WTC11 (cell line): Measurements from ENCODE around the gene BBLN. TPM values are rescaled to one million over a fixed set of nuclear protein-coding genes. Genes with fewer than 3 reads are reported as not detected.

ENCODE experiments used
- ATAC-seq: fragments of 200-7000 bp; cut with Tn5 transposase; 2 replicates; pipeline ENCODE4 v1.10.0; 2021; ENCODE audit warnings: mild to moderate bottlenecking, moderate library complexity
- CTCF ChIA-PET: fragments of 300-600 bp; sonication (Branson Sonifier 250); formaldehyde crosslinking; loops from one replicate; lab custom pipeline; 2021; ENCODE audit warnings: antibody characterized with exemption; lab: Charles Lee
- POLR2A ChIA-PET: fragments of 350-600 bp; sonication (Branson Sonifier 250); formaldehyde crosslinking; loops from one replicate; lab custom pipeline; 2021; ENCODE audit warnings: antibody characterized with exemption; lab: Charles Lee
- DNase-seq: peaks from one replicate; pipeline ENCODE4 v3.0.0; 2021; ENCODE audit warnings: low spot score
- H3K27ac Mint-ChIP-seq: 2 replicates; pipeline ENCODE4 v1.8.0; 2021; ENCODE audit warnings: mixed read lengths
- H3K27me3 Mint-ChIP-seq: 2 replicates; pipeline ENCODE4 v1.8.0; 2021; ENCODE audit warnings: low read depth, mild to moderate bottlenecking, moderate library complexity, mixed read lengths
- H3K36me3 Mint-ChIP-seq: 2 replicates; pipeline ENCODE4 v1.8.0; 2021; ENCODE audit warnings: mixed read lengths
- H3K4me1 Mint-ChIP-seq: 2 replicates; pipeline ENCODE4 v1.8.0; 2022; ENCODE audit warnings: mixed read lengths
- H3K4me3 Mint-ChIP-seq: 2 replicates; pipeline ENCODE4 v1.8.0; 2021; ENCODE audit warnings: mild to moderate bottlenecking, moderate library complexity, mixed read lengths
- H3K9me3 Mint-ChIP-seq: 2 replicates; pipeline ENCODE4 v1.8.0; 2021; ENCODE audit warnings: mixed read lengths
- AFF4 ChIP-seq: sonication (generic); formaldehyde crosslinking; IDR thresholded peaks from 2 replicates; pipeline ENCODE4 v1.8.1; 2023; ENCODE audit warnings: mild to moderate bottlenecking, missing genetic modification reagents, borderline replicate concordance
- ATF1 ChIP-seq: sonication (generic); formaldehyde crosslinking; IDR thresholded peaks from 2 replicates; pipeline ENCODE4 v1.8.1; 2023; ENCODE audit warnings: mild to moderate bottlenecking, moderate library complexity, missing genetic modification reagents
- ATF6 ChIP-seq: sonication (generic); formaldehyde crosslinking; IDR thresholded peaks from 2 replicates; pipeline ENCODE4 v1.8.1; 2023; ENCODE audit warnings: mild to moderate bottlenecking, missing genetic modification reagents
- EMX1 ChIP-seq: fragments of 250-450 bp; sonication (Bioruptor Pico); IDR thresholded peaks from 2 replicates; pipeline ENCODE4 v1.8.0; 2021; ENCODE audit warnings: mild to moderate bottlenecking
- ESRRA ChIP-seq: sonication (generic); formaldehyde crosslinking; IDR thresholded peaks from 2 replicates; pipeline ENCODE4 v1.8.1; 2022; ENCODE audit warnings: mild to moderate bottlenecking, missing genetic modification reagents, borderline replicate concordance
- HMGXB4 ChIP-seq: sonication (generic); formaldehyde crosslinking; IDR thresholded peaks from 2 replicates; pipeline ENCODE4 v1.8.1; 2023; ENCODE audit warnings: mild to moderate bottlenecking, moderate library complexity, missing genetic modification reagents
- MAX ChIP-seq: sonication (generic); formaldehyde crosslinking; IDR thresholded peaks from 2 replicates; pipeline ENCODE4 v1.8.0; 2022; ENCODE audit warnings: mild to moderate bottlenecking, missing genetic modification reagents
- MLX ChIP-seq: sonication (generic); formaldehyde crosslinking; IDR thresholded peaks from 2 replicates; pipeline ENCODE4 v1.8.1; 2023; ENCODE audit warnings: mild to moderate bottlenecking, missing genetic modification reagents, moderate library complexity
- NR1H2 ChIP-seq: sonication (generic); formaldehyde crosslinking; IDR thresholded peaks from 2 replicates; pipeline ENCODE4 v1.9.0; 2021; ENCODE audit warnings: mild to moderate bottlenecking, moderate library complexity, missing genetic modification reagents
- NR2C2 ChIP-seq: sonication (generic); formaldehyde crosslinking; IDR thresholded peaks from 2 replicates; pipeline ENCODE4 v1.8.0; 2022; ENCODE audit warnings: mild to moderate bottlenecking, missing genetic modification reagents
- ZNF138 ChIP-seq: sonication (generic); formaldehyde crosslinking; conservative IDR thresholded peaks from 2 replicates; pipeline ENCODE4 v1.8.1; 2022; ENCODE audit warnings: mild to moderate bottlenecking, moderate library complexity, missing genetic modification reagents
- ZNF281 ChIP-seq: sonication (generic); formaldehyde crosslinking; IDR thresholded peaks from 2 replicates; pipeline ENCODE4 v1.8.0; 2023; ENCODE audit warnings: mild to moderate bottlenecking, missing genetic modification reagents
- ZNF512 ChIP-seq: sonication (generic); formaldehyde crosslinking; IDR thresholded peaks from 2 replicates; pipeline ENCODE4 v1.8.1; 2022; ENCODE audit warnings: missing genetic modification reagents, borderline replicate concordance
- ZNF671 ChIP-seq: fragments of 250-450 bp; sonication (Bioruptor Pico); IDR thresholded peaks from 2 replicates; pipeline ENCODE4 v1.8.0; 2021; ENCODE audit warnings: mild to moderate bottlenecking
- total RNA-seq: library from RNA; stranded (reverse); gene quantifications from 3 replicates; pipeline ENCODE4 v1.2.3, GENCODE V29; 2021

The BBLN gene
- total RNA-seq, 1 experiment from 2014 or later, result 77.1 TPM

- POLR2A ChIA-PET, result interaction anchor here (0.6 to 1.5 kb wide), 2 partner anchors 8 to 29 kb away, joined by 3 to 15 read pairs; partner anchors contain the start of gene BBLN
- H3K27me3 Mint-ChIP-seq, result peaks cover 7% of the 10 kb centered on the region; the same call in 1 of the 2 replicates
- H3K9me3 Mint-ChIP-seq, result no peaks in the 10 kb centered on the region
- ATAC-seq (no peak), DNase-seq (no peak)
- no peak overlapping the region for H3K27ac Mint-ChIP-seq
- H3K36me3 Mint-ChIP-seq, result no peaks in the 10 kb centered on the region
- TF ChIP-seq ATF1 (CRISPR knock-in tag) (no peak), ZNF671 (CRISPR knock-in tag) (no peak), MLX (no peak), ZNF512 (no peak), NR2C2 (no peak), HMGXB4 (CRISPR knock-in tag) (no peak), ESRRA (CRISPR knock-in tag) (no peak), NR1H2 (CRISPR knock-in tag) (no peak)
- no peak overlapping the region for H3K4me3 Mint-ChIP-seq
- CTCF ChIA-PET, result interaction anchor here (0.9 to 4.4 kb wide), 5 partner anchors 7 to 35 kb away, joined by 3 to 44 read pairs (median 36); partner anchors contain the start of gene BBLN
- peaks cover 12% of the 10 kb centered on the region for H3K4me1 Mint-ChIP-seq
Observed at GRCh38 chr9:128152133-128153059, 7.7 kb upstream of the BBLN start.

GRCh38 chr9:128153060-128153946 lies 6.8 kb upstream of the BBLN start:
- Mint-ChIP-seq H3K27ac (no peak overlapping the region), H3K4me3 (no peak overlapping the region), H3K4me1 (peaks cover 12% of the 10 kb centered on the region), H3K36me3 (no peaks in the 10 kb centered on the region), H3K27me3 (peaks cover 7% of the 10 kb centered on the region; the same call in 1 of the 2 replicates), H3K9me3 (no peaks in the 10 kb centered on the region)
- DNase-seq (no peak), ATAC-seq (no peak)
- CTCF ChIA-PET, result interaction anchor here (4.0 to 4.4 kb wide), 2 partner anchors 28 to 36 kb away, joined by 36 to 44 read pairs; no protein-coding TSS in a partner anchor
- POLR2A ChIA-PET, result interaction anchor here (0.6 kb wide), 1 partner anchor 28 kb away, joined by 15 read pairs; no protein-coding TSS in a partner anchor
- TF ChIP-seq AFF4 (CRISPR knock-in tag) (no peak), ATF6 (CRISPR knock-in tag) (no peak), ZNF138 (CRISPR knock-in tag) (no peak), ESRRA (CRISPR knock-in tag) (no peak), ZNF281 (CRISPR knock-in tag) (no peak), MAX (no peak), EMX1 (CRISPR knock-in tag) (no peak)
